HepG2 (cell line): Measurements from ENCODE around the gene UBE3D. TPM values are rescaled to one million over a fixed set of nuclear protein-coding genes. Genes with fewer than 3 reads are reported as not detected.
A peak's percentile ranks its signal among the peaks of the same experiment; 100 is the strongest.

ENCODE experiments used
- ARID5B ChIP-seq: IDR thresholded peaks from 2 replicates; pipeline ENCODE4 v1.4.0; 2020; ENCODE audit warnings: mild to moderate bottlenecking, missing genetic modification reagents
- FOXP1 ChIP-seq, 2 experiments: fragments of 450-650 bp in 1 of 2; IDR thresholded peaks; 2 replicates each; pipeline ENCODE4 v1.6.1; 2017 to 2018; ENCODE audit warnings: antibody characterized with exemption in 1 of 2
- HHEX ChIP-seq: IDR thresholded peaks from 2 replicates; pipeline ENCODE4 v1.6.1; 2016; ENCODE audit warnings: control low read depth
- HNF4G ChIP-seq, 2 experiments: sonication (generic) in 1 of 2; formaldehyde crosslinking in 1 of 2; IDR thresholded peaks; 2 replicates each; pipeline versions ENCODE4 v1.4.0 to v1.6.1; 2011 to 2020; ENCODE audit warnings: borderline replicate concordance in 2 of 2, low read depth in 2 of 2, mild to moderate bottlenecking in 2 of 2, low read length in 1 of 2, missing genetic modification reagents in 1 of 2, moderate library complexity in 1 of 2
- MAX ChIP-seq: IDR thresholded peaks from 2 replicates; pipeline ENCODE4 v1.6.1; 2012; ENCODE audit warnings: inconsistent platforms
- NFKBIZ ChIP-seq: IDR thresholded peaks from 2 replicates; pipeline ENCODE4 v1.6.1; 2018; ENCODE audit warnings: missing genetic modification reagents, missing compliant biosample characterization
- PRPF4 ChIP-seq: fragments of 200-400 bp; formaldehyde crosslinking; IDR thresholded peaks from 2 replicates; pipeline ENCODE4 v1.6.1; 2016; ENCODE audit warnings: low read length, low read depth; ENCODE audit not compliant: poor library complexity, severe bottlenecking
- RCOR2 ChIP-seq: IDR thresholded peaks from 2 replicates; pipeline ENCODE4 v1.6.1; 2016; ENCODE audit warnings: missing biosample characterization, missing genetic modification reagents
- RFX1 ChIP-seq: fragments of 450-650 bp; IDR thresholded peaks from 2 replicates; pipeline ENCODE4 v1.6.1; 2017
- TARDBP ChIP-seq: sonication (generic); formaldehyde crosslinking; IDR thresholded peaks from 2 replicates; pipeline ENCODE4 v1.8.0; 2022; ENCODE audit warnings: mild to moderate bottlenecking, missing genetic modification reagents
- TCF7L2 ChIP-seq: IDR thresholded peaks from 2 replicates; pipeline ENCODE4 v1.6.1; 2011; ENCODE audit warnings: mild to moderate bottlenecking, low read depth, low read length, moderate library complexity
- UBTF ChIP-seq: sonication (generic); formaldehyde crosslinking; IDR thresholded peaks from 2 replicates; pipeline ENCODE4 v1.4.0; 2020; ENCODE audit warnings: mild to moderate bottlenecking, missing genetic modification reagents
- ZBTB7B ChIP-seq: sonication (generic); formaldehyde crosslinking; IDR thresholded peaks from 2 replicates; pipeline ENCODE4 v1.4.0; 2020; ENCODE audit warnings: missing genetic modification reagents
- ZNF10 ChIP-seq: sonication (generic); formaldehyde crosslinking; IDR thresholded peaks from 2 replicates; pipeline ENCODE4 v1.4.0; 2020; ENCODE audit warnings: mild to moderate bottlenecking, low read depth, missing genetic modification reagents, borderline replicate concordance
- ZNF329 ChIP-seq: sonication (generic); formaldehyde crosslinking; IDR thresholded peaks from 2 replicates; pipeline ENCODE4 v1.9.0; 2021; ENCODE audit warnings: low read depth, mild to moderate bottlenecking, missing genetic modification reagents
- ZNF644 ChIP-seq: IDR thresholded peaks from 2 replicates; pipeline ENCODE4 v1.6.1; 2016; ENCODE audit warnings: low read depth
- ZNF770 ChIP-seq: sonication (generic); formaldehyde crosslinking; IDR thresholded peaks from 2 replicates; pipeline ENCODE4 v1.5.0; 2020; ENCODE audit warnings: mild to moderate bottlenecking, missing genetic modification reagents
- ZNF772 ChIP-seq: sonication (generic); formaldehyde crosslinking; IDR thresholded peaks from 2 replicates; pipeline ENCODE4 v1.5.0; 2020; ENCODE audit warnings: mild to moderate bottlenecking, missing genetic modification reagents
- polyA plus RNA-seq, 8 experiments: library from polyadenylated mRNA; depleted of rRNA in 3 of 8; stranded (reverse) in 7 of 8; unstranded in 1 of 8; fragments of >200 nt; fragmentation: Illumina TruSeq in 4 of 8; extraction: Trizol in 4 of 8; gene quantifications; 2 replicates each; pipeline versions ENCODE4 v1.2.1 to v1.2.3, GENCODE V29; 2011 to 2016; ENCODE audit warnings: low read depth in 4 of 8, missing spikeins in 1 of 8, mixed read lengths in 1 of 8; ENCODE audit not compliant: insufficient read depth in 1 of 8
- total RNA-seq, 5 experiments: library from RNA; depleted of rRNA; stranded (reverse); fragments of >200 nt; fragmentation: Illumina TruSeq; extraction: Trizol; gene quantifications; 2 replicates each; pipeline ENCODE4 v1.2.3, GENCODE V29; 2016; ENCODE audit warnings: low read depth in 1 of 5

UBE3D gene
- total and polyA plus RNA-seq, 2 of the 13 experiments (the other 11 are each of a cell fraction or from before 2014, with no cell fraction given), result 5.1 to 11.4 TPM

- peak; percentile 64; the same call in 1 of the 2 replicates for TF ChIP-seq ZNF770 (CRISPR knock-in tag)
- peak; percentile 3; the same call in 1 of the 2 replicates for TF ChIP-seq HNF4G (IDR thresholded peaks at IDR 0.05; ENCODE audit: borderline replicate concordance, low read depth, low read length)
- peak; percentile 60; the same call in 1 of the 2 replicates for TF ChIP-seq HNF4G (CRISPR knock-in tag; IDR thresholded peaks at IDR 0.05; ENCODE audit: borderline replicate concordance, low read depth)
- no peak for TF ChIP-seq TCF7L2
- peak; percentile 84; the same call in 1 of the 2 replicates for TF ChIP-seq TARDBP (CRISPR knock-in tag)
- TF ChIP-seq ZNF644 (CRISPR knock-in tag), result peak; percentile 98
- TF ChIP-seq ZNF10 (CRISPR knock-in tag), result no peak
- TF ChIP-seq UBTF (CRISPR knock-in tag), result peak; percentile 88
- TF ChIP-seq HHEX (CRISPR knock-in tag), result no peak
- TF ChIP-seq NFKBIZ (CRISPR knock-in tag), result 0 out of 2 replicates have a peak, but pooled peaks have one; percentile 56
- TF ChIP-seq ZNF329 (CRISPR knock-in tag), result no peak
- TF ChIP-seq PRPF4, result no peak
- TF ChIP-seq ZBTB7B (CRISPR knock-in tag), result peak; percentile 68; the same call in 1 of the 2 replicates
- peak; percentile 72 for TF ChIP-seq ARID5B (CRISPR knock-in tag)
- TF ChIP-seq FOXP1 (IDR thresholded peaks at IDR 0.05), result no peak
- no peak for TF ChIP-seq FOXP1 (CRISPR knock-in tag; IDR thresholded peaks at IDR 0.05)
- no peak for TF ChIP-seq RCOR2 (CRISPR knock-in tag)
- TF ChIP-seq MAX, result peak; percentile 94
- TF ChIP-seq ZNF772 (CRISPR knock-in tag), result peak; percentile 35; the same call in 1 of the 2 replicates
- no peak; the same call in 1 of the 2 replicates for TF ChIP-seq RFX1
Observed at GRCh38 chr6:83065511-83066192, at the start of gene UBE3D (continued).
